Neuron (in vitro differentiated cells): ENCODE measurements around the gene DYRK2.

Experiments
- H2AFZ ChIP-seq: one replicate; pipeline ENCODE4 v1.6.1; 2013; ENCODE audit warnings: low read depth, mild to moderate bottlenecking, inconsistent platforms, low read length, moderate library complexity
- H3K27me3 ChIP-seq: one replicate; pipeline ENCODE4 v1.6.1; 2013; ENCODE audit warnings: low read length; ENCODE audit not compliant: insufficient read depth
- H3K36me3 ChIP-seq: one replicate; pipeline ENCODE4 v1.6.1; 2013; ENCODE audit warnings: low read length; ENCODE audit not compliant: insufficient read depth
- H3K4me1 ChIP-seq: one replicate; pipeline ENCODE4 v1.6.1; 2013; ENCODE audit warnings: low read length; ENCODE audit not compliant: insufficient read depth
- H3K4me3 ChIP-seq: 2 replicates; pipeline ENCODE4 v1.5.1; 2013; ENCODE audit warnings: mild to moderate bottlenecking, low read length, moderate library complexity
- H3K9me3 ChIP-seq: one replicate; pipeline ENCODE4 v1.6.1; 2013; ENCODE audit warnings: low read length

The DYRK2 gene

GRCh38 chr12:67648521-67649260 is at the start of gene DYRK2:
TSS of gene DYRK2 (plus strand) at chr12:67648745. CDS start at chr12:67649134, 389 bp downstream.
- peak within 1 kb of the TSS; percentile 96 for H3K4me3 ChIP-seq
- peaks cover 5% of the 10 kb centered on the region for H3K36me3 ChIP-seq
- peak within 1 kb of the TSS; percentile 95 for H2AFZ ChIP-seq
- no peaks in the 10 kb centered on the region for H3K27me3 ChIP-seq
- H3K4me1 ChIP-seq, result peaks cover 26% of the 10 kb centered on the region
- H3K9me3 ChIP-seq, result peaks cover 1% of the 10 kb centered on the region

- H3K27me3 ChIP-seq, result no peaks in the 10 kb centered on the region
- H3K9me3 ChIP-seq, result no peaks in the 10 kb centered on the region
- H3K36me3 ChIP-seq, result no peaks in the 10 kb centered on the region
- H3K4me3 ChIP-seq, result no peak overlapping the region
- H3K4me1 ChIP-seq, result no peaks in the 10 kb centered on the region
- no peak overlapping the region for H2AFZ ChIP-seq
Measured at GRCh38 chr12:67599691-67600090, 48.9 kb upstream of the DYRK2 start.

DNA sequence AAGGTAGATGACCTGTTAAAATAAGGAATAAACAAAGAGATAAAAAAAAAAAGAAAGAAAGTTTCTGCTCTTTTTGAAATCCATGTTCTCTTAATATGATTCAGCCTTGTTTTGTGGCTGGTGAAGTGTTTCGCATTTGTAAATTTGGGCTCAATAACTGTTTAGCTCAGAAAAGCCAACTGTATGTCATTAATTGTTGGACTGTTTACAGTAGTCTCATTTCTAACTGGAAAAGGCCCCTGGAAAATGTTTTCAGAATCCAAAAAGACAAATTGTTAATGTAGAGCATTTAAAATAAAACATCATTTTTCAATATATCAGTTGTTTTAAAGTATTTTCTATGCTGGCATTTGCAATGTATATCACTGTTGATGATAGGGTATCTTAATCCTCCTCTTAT is 47.4 kb upstream of the DYRK2 start:
- Histone ChIP-seq H3K36me3 (no peaks in the 10 kb centered on the region), H3K9me3 (no peaks in the 10 kb centered on the region), H2AFZ (no peak overlapping the region), H3K4me1 (no peaks in the 10 kb centered on the region), H3K4me3 (no peak overlapping the region), H3K27me3 (peaks cover 3% of the 10 kb centered on the region)

GRCh38 chr12:67609226-67609870 is 39.2 kb upstream of the DYRK2 start:
- H3K4me1 ChIP-seq, result no peaks in the 10 kb centered on the region
- H2AFZ ChIP-seq, result no peak overlapping the region
- peaks cover 2% of the 10 kb centered on the region for H3K9me3 ChIP-seq
- H3K27me3 ChIP-seq, result peaks cover 3% of the 10 kb centered on the region
- no peaks in the 10 kb centered on the region for H3K36me3 ChIP-seq
- no peak overlapping the region for H3K4me3 ChIP-seq

DNA sequence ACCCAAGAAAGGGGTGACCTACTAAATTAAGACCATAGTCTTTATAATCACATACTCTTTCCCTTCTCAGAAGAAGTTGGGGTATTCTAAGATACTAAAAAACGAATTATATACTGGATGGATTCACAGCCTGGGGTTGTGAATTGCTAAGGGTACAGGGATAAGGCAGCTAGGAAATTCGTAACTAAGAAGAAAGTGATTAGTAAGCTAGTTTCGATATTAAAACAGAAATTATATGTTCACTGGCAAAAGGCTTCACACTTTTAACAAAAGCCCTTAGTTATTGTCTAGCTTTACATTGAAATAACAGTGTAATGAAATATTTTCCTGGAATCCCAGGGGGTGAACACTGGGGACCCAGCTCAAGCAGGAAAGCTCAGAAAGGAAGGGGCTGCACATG is 35.5 kb upstream of the DYRK2 start:
- Histone ChIP-seq H3K36me3 (no peaks in the 10 kb centered on the region), H3K27me3 (no peaks in the 10 kb centered on the region), H3K9me3 (peaks cover 2% of the 10 kb centered on the region), H3K4me3 (no peak overlapping the region), H3K4me1 (peaks cover 9% of the 10 kb centered on the region), H2AFZ (no peak overlapping the region)

DNA sequence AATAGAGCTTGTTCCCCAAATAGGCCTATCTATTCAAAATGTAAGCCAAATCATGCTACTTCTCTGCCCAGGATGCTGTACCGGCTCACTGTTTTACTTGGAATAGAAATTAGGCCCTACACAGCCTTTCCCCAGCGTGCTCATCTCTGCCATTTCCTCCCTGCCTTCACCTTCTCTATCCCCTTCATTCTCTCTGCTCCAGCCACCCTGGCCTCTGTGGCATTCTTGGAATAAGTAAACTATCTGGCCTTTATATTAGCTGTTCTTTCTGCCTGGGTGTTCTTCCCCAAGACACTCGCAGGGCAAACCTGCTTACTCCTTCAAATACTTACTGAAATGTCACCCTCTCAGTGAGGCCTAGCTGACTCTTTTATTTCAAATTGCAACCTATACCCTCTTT is 30.9 kb upstream of the DYRK2 start:
- peaks cover under 1% of the 10 kb centered on the region for H3K9me3 ChIP-seq
- H3K36me3 ChIP-seq, result no peaks in the 10 kb centered on the region
- H3K27me3 ChIP-seq, result no peaks in the 10 kb centered on the region
- H3K4me1 ChIP-seq, result peaks cover 9% of the 10 kb centered on the region
- H3K4me3 ChIP-seq, result no peak overlapping the region
- peak overlapping the region; percentile 46 for H2AFZ ChIP-seq

GRCh38 chr12:67618303-67618702 is 30.2 kb upstream of the DYRK2 start:
- H3K4me1 ChIP-seq, result peaks cover 9% of the 10 kb centered on the region

GRCh38 chr12:67621112-67621511 is 27.4 kb upstream of the DYRK2 start:
- H3K36me3 ChIP-seq, result no peaks in the 10 kb centered on the region
- peaks cover 20% of the 10 kb centered on the region for H3K4me1 ChIP-seq
- H3K9me3 ChIP-seq, result peaks cover 3% of the 10 kb centered on the region
- no peaks in the 10 kb centered on the region for H3K27me3 ChIP-seq
- no peak overlapping the region for H3K4me3 ChIP-seq
- H2AFZ ChIP-seq, result no peak overlapping the region

More at GRCh38 chr12:67618303-67618702, 30.2 kb upstream of the DYRK2 start:
- no peaks in the 10 kb centered on the region for H3K9me3 ChIP-seq
- H3K36me3 ChIP-seq, result no peaks in the 10 kb centered on the region
- no peaks in the 10 kb centered on the region for H3K27me3 ChIP-seq
- no peak overlapping the region for H3K4me3 ChIP-seq
- H2AFZ ChIP-seq, result no peak overlapping the region

DNA sequence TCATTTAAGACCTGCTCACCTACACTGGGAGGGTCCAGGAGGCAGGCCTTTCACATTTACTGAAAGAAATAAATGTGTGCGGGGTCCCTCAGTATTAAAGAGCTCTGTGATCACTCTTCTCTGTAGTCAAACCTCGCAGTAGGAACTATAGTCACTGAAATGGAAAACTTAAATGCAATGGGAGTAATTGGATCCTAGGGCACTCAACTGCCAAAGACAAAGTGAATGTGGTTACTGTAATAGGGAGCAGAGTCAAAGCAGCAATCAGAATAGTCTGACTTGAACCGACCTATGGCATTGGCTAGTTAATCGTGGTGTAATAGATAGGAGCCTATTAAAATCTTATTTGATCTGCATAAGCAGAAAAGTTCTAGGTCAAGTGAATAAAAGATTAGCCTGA is 26.6 kb upstream of the DYRK2 start:
- H2AFZ ChIP-seq, result no peak overlapping the region
- H3K36me3 ChIP-seq, result no peaks in the 10 kb centered on the region
- no peak overlapping the region for H3K4me3 ChIP-seq
- peaks cover 23% of the 10 kb centered on the region for H3K4me1 ChIP-seq
- H3K27me3 ChIP-seq, result no peaks in the 10 kb centered on the region
- peaks cover 3% of the 10 kb centered on the region for H3K9me3 ChIP-seq

DNA sequence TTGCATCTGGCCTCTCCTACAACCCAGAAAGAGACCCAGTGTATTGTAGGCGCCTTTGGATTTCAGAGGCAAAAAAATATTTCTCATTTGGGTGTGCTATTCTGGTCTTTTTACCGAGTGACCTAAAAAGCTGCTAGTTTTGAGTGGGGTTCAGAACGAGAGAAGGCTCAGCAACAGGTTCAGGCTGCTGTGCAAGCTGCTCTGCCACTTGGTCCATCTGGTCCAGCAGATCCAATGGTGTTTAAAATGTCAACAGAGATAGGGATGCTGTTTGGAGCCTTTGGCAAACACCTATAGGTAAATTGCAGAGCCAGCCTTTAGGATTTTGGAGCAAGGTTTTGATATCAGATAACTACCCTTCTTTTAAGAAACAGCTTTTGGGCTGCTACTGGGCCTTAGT is 25.3 kb upstream of the DYRK2 start:
- H3K36me3 ChIP-seq, result no peaks in the 10 kb centered on the region
- peaks cover 15% of the 10 kb centered on the region for H3K4me1 ChIP-seq
- peaks cover 3% of the 10 kb centered on the region for H3K9me3 ChIP-seq
- H3K4me3 ChIP-seq, result no peak overlapping the region
- no peak overlapping the region for H2AFZ ChIP-seq
- no peaks in the 10 kb centered on the region for H3K27me3 ChIP-seq

DNA sequence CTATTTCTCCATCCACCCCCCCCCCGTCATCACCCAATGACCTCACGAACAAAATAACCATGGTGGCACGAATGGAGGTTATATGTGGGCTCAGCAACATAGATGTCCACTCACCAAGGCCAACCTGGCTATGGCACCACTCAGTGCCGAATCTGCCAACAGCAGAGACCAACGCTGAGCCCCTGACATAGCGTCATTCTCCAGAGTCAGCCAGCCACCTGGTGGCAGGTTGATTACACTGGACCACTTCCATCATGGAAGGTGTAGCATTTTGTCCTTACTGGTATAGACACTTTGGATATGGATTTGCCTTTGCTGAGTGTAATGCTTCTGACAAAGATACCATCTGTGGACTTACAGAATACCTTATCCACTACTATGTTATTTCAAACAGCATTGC is 24.2 kb upstream of the DYRK2 start:
- H3K36me3 ChIP-seq, result no peaks in the 10 kb centered on the region
- no peak overlapping the region for H3K4me3 ChIP-seq

DNA sequence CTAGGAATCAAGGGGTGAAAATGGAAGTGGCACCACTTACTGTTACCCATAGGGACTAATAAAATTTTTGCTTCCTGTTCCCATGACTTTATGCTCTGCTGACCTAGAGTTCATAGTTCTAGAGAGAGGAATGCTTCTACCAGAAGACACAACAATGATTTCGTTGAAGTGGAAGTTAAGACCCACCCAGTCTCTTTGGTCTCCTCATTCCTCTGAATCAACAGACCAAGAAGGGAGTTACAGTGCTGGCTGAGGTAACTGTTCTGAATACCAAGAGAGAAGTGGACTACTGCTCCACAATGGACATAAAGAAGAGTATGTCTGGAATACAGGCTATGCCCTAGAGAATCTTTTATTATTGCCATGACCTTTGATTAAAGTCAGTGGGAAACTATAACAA is 23.5 kb upstream of the DYRK2 start:
- peaks cover 15% of the 10 kb centered on the region for H3K4me1 ChIP-seq
- H3K27me3 ChIP-seq, result no peaks in the 10 kb centered on the region
- H3K9me3 ChIP-seq, result peaks cover 3% of the 10 kb centered on the region
- H3K4me3 ChIP-seq, result no peak overlapping the region
- H3K36me3 ChIP-seq, result no peaks in the 10 kb centered on the region
- no peak overlapping the region for H2AFZ ChIP-seq

More for the DNA sequence above, 24.2 kb upstream of the DYRK2 start:
- Histone ChIP-seq H3K9me3 (peaks cover 3% of the 10 kb centered on the region), H2AFZ (no peak overlapping the region), H3K4me1 (peaks cover 15% of the 10 kb centered on the region), H3K27me3 (no peaks in the 10 kb centered on the region)

DNA sequence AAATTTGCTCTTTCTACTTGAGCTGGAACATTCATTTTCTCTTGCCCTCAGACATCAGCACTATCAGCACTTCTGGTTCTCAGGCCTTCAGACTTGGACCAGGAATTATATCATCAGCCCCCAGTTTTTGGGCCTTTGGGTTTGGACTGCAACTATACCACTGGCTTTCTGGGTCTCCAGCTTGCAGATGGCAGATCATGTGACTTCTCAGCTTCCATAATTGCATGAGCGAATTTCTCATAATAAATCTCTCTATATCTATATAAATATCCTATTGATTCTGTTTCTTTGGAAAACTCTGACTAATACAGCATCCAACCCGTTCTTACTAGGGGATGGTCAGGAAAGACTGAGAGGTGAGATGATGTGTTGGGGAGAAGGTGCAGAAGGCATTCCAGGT is 22.4 kb upstream of the DYRK2 start:
- Histone ChIP-seq H3K9me3 (peaks cover 3% of the 10 kb centered on the region), H3K36me3 (no peaks in the 10 kb centered on the region), H2AFZ (no peak overlapping the region), H3K4me3 (no peak overlapping the region), H3K4me1 (peaks cover 15% of the 10 kb centered on the region), H3K27me3 (no peaks in the 10 kb centered on the region)
